Right lobe of liver (tissue), 4 donors: Measurements from ENCODE around the gene ST6GALNAC5.
"Not testable (repeated sequence)": the region's sequence is repeated elsewhere in the genome, so short reads cannot be mapped to it uniquely, and the experiment has no call there.

ENCODE experiments used
- CTCF ChIP-seq, 4 donors: fragments of 200-600 bp in 3 of 4; fragments of 450-650 bp in 1 of 4; IDR thresholded peaks; one replicate each; pipeline versions ENCODE4 v1.5.1 to v1.8.0; 2016 to 2022; ENCODE audit warnings: antibody characterized with exemption in 4 of 4, mild to moderate bottlenecking in 2 of 4
- POLR2A ChIP-seq: fragments of 450-650 bp; IDR thresholded peaks from one replicate; pipeline ENCODE4 v1.6.1; 2017; ENCODE audit warnings: antibody characterized with exemption, mild to moderate bottlenecking
- donor health status: DM: no; HTN: no; CAD: no.
- donor health status: DM: no; HTN: no; CAD: no.
- donor health status: DM: no; HTN: yes; CAD: no.

- TF ChIP-seq CTCF (IDR thresholded peaks at IDR 0.05); POLR2A: not testable (repeated sequence)
Measured at GRCh38 chr1:76879014-76879413, 11.7 kb downstream of the ST6GALNAC5 start.
